Right lobe of liver (tissue), 6 donors: ENCODE measurements around the gene RTP3. TPM values are rescaled to one million over a fixed set of nuclear protein-coding genes. Genes with fewer than 3 reads are reported as not detected.
"Not testable (repeated sequence)": the region's sequence is repeated elsewhere in the genome, so short reads cannot be mapped to it uniquely, and the experiment has no call there.

ENCODE experiments used
- ATAC-seq, 4 donors: fragments of 200-7000 bp; cut with Tn5 transposase; one replicate each; pipeline ENCODE4 v1.9.1; 2020; ENCODE audit warnings: mild to moderate bottlenecking in 4 of 4, moderate library complexity in 4 of 4
- DNase-seq, 3 donors: peaks; one replicate each; pipeline ENCODE4 v3.0.0-alpha.2; 2020
- H3K27ac ChIP-seq, 3 donors: fragments of 200-600 bp; one replicate each; pipeline ENCODE4 v1.8.0; 2022
- H3K27me3 ChIP-seq, 2 donors: fragments of 200-600 bp; one replicate each; pipeline ENCODE4 v1.8.0; 2022
- H3K36me3 ChIP-seq, 4 donors: fragments of 200-600 bp; sonication (generic) in 1 of 4; one replicate each; pipeline versions ENCODE4 v1.5.1 to v1.8.0; 2017 to 2022; ENCODE audit warnings: control low read depth in 1 of 4
- H3K4me1 ChIP-seq, 4 donors: fragments of 200-600 bp; sonication (generic) in 1 of 4; one replicate each; pipeline versions ENCODE4 v1.5.1 to v1.8.0; 2017 to 2022; ENCODE audit warnings: control low read depth in 1 of 4
- H3K4me3 ChIP-seq, 3 donors: fragments of 200-600 bp; one replicate each; pipeline ENCODE4 v1.8.0; 2022
- H3K9me3 ChIP-seq, 4 donors: fragments of 200-600 bp; sonication (generic) in 1 of 4; one replicate each; pipeline versions ENCODE4 v1.5.1 to v1.8.0; 2017 to 2022; ENCODE audit warnings: control low read depth in 1 of 4
- CTCF ChIP-seq, 4 donors: fragments of 200-600 bp in 3 of 4; fragments of 450-650 bp in 1 of 4; IDR thresholded peaks; one replicate each; pipeline versions ENCODE4 v1.5.1 to v1.8.0; 2016 to 2022; ENCODE audit warnings: antibody characterized with exemption in 4 of 4, mild to moderate bottlenecking in 2 of 4
- POLR2A ChIP-seq: fragments of 450-650 bp; IDR thresholded peaks from one replicate; pipeline ENCODE4 v1.6.1; 2017; ENCODE audit warnings: antibody characterized with exemption, mild to moderate bottlenecking
- WGBS: methylation state at CpG from one replicate; pipeline ENCODE4 v1.1.6; 2018; ENCODE audit warnings: low coverage, low lambda C conversion rate; ENCODE audit not compliant: insufficient coverage; ENCODE audit errors: missing lambda C conversion rate; 5-methylcytosine and 5-hydroxymethylcytosine counted together
- intact Hi-C, 2 donors: fragments of 100-400 bp; cut with DNase I; formaldehyde crosslinking; loops; one replicate each; pipeline versions ENCODE4 v1.11.2 to v1.14.1; 2022
- total RNA-seq, 6 experiments: library from RNA; depleted of rRNA in 2 of 6; stranded (reverse); fragments of >200 nt in 2 of 6; fragmentation: NEBNext Ultra II Directional in 3 of 6; extraction: Animal tissue kit (Norgen Biotek cat#: 25700) in 3 of 6; gene quantifications; one replicate each; pipeline versions ENCODE4 v1.1.0 to v1.2.4, GENCODE V29; 2016 to 2023
- donor health status: DM: no; HTN: yes; CAD: no.
- donor health status: DM: no; HTN: no; CAD: no.
- donor health status: DM: no; HTN: no; CAD: no.
- donor health status: DM: no; HTN: yes; CAD: no.
- donor health status: DM: no; HTN: yes; CAD: no.

RTP3 gene
- total RNA-seq, 6 experiments from 2014 or later, result 12.2 to 29.0 (median 20.9) TPM

GRCh38 chr3:46517784-46518181 lies 20.0 kb downstream of the RTP3 start:
- DNase-seq (no peak), ATAC-seq (no peak)
- Histone ChIP-seq H3K9me3 (no peaks in the 10 kb centered on the region), H3K4me3 (no peak overlapping the region), H3K27me3 (no peaks in the 10 kb centered on the region), H3K36me3 (no peaks in the 10 kb centered on the region), H3K27ac (no peak overlapping the region), H3K4me1 (no peaks in the 10 kb centered on the region)
- no peak for TF ChIP-seq POLR2A
- no peak for TF ChIP-seq CTCF (IDR thresholded peaks at IDR 0.05)
- intact Hi-C loops, result no loop called here
- WGBS, result 100% methylated on average over 1 of the region's 2 CpGs

DNA sequence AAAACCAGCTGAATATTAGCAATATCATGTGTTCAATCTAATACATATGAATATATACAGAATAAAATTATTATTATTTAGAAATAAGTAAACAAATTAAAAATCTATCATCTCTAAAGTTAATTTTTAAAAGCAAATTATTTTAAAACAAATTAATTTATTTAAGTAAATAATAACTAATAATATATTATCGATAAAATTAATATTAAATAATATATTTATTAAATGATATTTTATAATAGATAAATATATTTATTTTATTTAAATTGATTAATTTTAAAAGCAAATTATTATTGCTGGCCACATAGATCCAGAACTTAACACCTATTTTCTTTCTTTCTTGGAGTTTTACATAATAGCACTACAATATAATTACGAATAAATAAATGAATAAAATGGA lies 22.2 kb downstream of the RTP3 start:
- WGBS, result 66% methylated on average over 2 of the region's 2 CpGs
- H3K4me1 ChIP-seq, result no peaks in the 10 kb centered on the region
- no peaks in the 10 kb centered on the region for H3K27me3 ChIP-seq
- TF ChIP-seq CTCF (IDR thresholded peaks at IDR 0.05) (no peak), POLR2A (no peak)
- H3K9me3 ChIP-seq, result no peaks in the 10 kb centered on the region
- intact Hi-C loops, result no loop called here
- no peaks in the 10 kb centered on the region for H3K36me3 ChIP-seq
- DNase-seq (no peak), ATAC-seq (no peak)
- no peak overlapping the region for H3K27ac ChIP-seq
- no peak overlapping the region for H3K4me3 ChIP-seq

GRCh38 chr3:46520531-46520930 lies 22.8 kb downstream of the RTP3 start:
- 90% methylated on average over 2 of the region's 3 CpGs for WGBS
- intact Hi-C loops, result no loop called here

GRCh38 chr3:46521096-46521495 lies 23.3 kb downstream of the RTP3 start:
- Histone ChIP-seq H3K9me3 (no peaks in the 10 kb centered on the region), H3K4me1 (no peaks in the 10 kb centered on the region), H3K27me3 (no peaks in the 10 kb centered on the region), H3K27ac (no peak overlapping the region), H3K36me3 (no peaks in the 10 kb centered on the region), H3K4me3 (no peak overlapping the region)
- DNase-seq (no peak), ATAC-seq (no peak)
- intact Hi-C loops, result no loop called here
- no peak for TF ChIP-seq POLR2A
- no peak for TF ChIP-seq CTCF (IDR thresholded peaks at IDR 0.05)
- WGBS, result 90% methylated on average over 9 of the region's 9 CpGs

More at GRCh38 chr3:46520531-46520930, 22.8 kb downstream of the RTP3 start:
- ATAC-seq, result no peak
- H3K27ac ChIP-seq, result no peak overlapping the region
- no peak for DNase-seq
- H3K4me3 ChIP-seq, result no peak overlapping the region
- H3K27me3 ChIP-seq, result no peaks in the 10 kb centered on the region
- H3K9me3 ChIP-seq, result no peaks in the 10 kb centered on the region
- TF ChIP-seq POLR2A, result no peak
- no peak for TF ChIP-seq CTCF (IDR thresholded peaks at IDR 0.05)
- H3K4me1 ChIP-seq, result no peaks in the 10 kb centered on the region
- H3K36me3 ChIP-seq, result no peaks in the 10 kb centered on the region

DNA sequence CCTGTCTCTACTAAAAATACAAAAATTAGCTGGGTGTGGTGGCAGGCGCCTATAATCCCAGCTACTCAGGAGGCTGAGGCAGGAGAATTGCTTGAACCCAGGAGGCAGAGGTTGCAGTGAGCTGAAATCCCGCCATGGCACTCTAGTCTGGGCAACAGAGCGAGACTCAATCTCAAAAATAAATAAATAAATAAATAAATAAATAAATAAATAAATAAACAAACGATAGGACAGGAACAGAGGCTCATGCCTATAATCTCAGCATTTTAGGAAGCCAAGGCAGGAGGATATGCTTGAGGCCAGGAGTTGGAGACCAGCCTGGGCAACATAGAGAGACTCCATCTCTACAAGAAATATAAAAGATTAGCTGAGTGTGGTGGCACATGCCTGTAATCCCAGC lies 24.4 kb downstream of the RTP3 start:
- H3K36me3 ChIP-seq, H3K27ac ChIP-seq, ATAC-seq, H3K4me1 ChIP-seq, H3K27me3 ChIP-seq, intact Hi-C loops, H3K9me3 ChIP-seq, DNase-seq, H3K4me3 ChIP-seq: not testable (repeated sequence)
- WGBS, result 93% methylated on average over 4 of the region's 4 CpGs
